ENCODE data around the gene SENP7. TPM values are rescaled to one million over a fixed set of nuclear protein-coding genes. Genes with fewer than 3 reads are reported as not detected.

SENP7 gene
- total RNA-seq, 1 donor from 2014 or later, result 18.2 TPM

DNA sequence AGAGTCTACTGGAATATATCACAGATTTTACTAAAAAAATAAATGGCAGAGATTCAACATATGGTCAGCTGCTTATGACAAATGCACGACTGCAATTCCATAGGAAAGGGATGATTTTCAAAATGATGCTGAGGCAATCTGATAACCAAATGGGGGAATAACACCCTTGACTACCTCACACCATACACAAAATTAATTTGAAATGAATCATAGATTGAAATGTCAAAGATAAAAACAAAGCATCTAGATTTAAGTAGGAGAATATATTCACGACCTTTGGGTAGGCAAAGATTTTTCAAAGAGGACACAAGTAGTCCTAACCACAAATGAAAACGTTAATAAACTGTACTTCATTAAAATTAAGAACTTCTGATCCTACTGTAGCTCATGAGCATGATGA, 11.2 kb downstream of the SENP7 start:
- intact Hi-C loops (cut with DNase I), result no loop called here
- TF ChIP-seq, protein P1, sequence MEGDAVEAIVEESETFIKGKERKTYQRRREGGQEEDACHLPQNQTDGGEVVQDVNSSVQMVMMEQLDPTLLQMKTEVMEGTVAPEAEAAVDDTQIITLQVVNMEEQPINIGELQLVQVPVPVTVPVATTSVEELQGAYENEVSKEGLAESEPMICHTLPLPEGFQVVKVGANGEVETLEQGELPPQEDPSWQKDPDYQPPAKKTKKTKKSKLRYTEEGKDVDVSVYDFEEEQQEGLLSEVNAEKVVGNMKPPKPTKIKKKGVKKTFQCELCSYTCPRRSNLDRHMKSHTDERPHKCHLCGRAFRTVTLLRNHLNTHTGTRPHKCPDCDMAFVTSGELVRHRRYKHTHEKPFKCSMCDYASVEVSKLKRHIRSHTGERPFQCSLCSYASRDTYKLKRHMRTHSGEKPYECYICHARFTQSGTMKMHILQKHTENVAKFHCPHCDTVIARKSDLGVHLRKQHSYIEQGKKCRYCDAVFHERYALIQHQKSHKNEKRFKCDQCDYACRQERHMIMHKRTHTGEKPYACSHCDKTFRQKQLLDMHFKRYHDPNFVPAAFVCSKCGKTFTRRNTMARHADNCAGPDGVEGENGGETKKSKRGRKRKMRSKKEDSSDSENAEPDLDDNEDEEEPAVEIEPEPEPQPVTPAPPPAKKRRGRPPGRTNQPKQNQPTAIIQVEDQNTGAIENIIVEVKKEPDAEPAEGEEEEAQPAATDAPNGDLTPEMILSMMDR (IDR thresholded peaks at IDR 0.05), result no peak
- ATAC-seq, result no peak
- peaks cover 6% of the 10 kb centered on the region for H3K36me3 ChIP-seq
- no peak for DNase-seq
- no peak overlapping the region for H3K4me3 ChIP-seq
- H3K27ac ChIP-seq, result no peak overlapping the region
- H3K9me3 ChIP-seq, result no peaks in the 10 kb centered on the region
- H3K4me1 ChIP-seq, result no peaks in the 10 kb centered on the region
- no peaks in the 10 kb centered on the region for H3K27me3 ChIP-seq (ENCODE audit: low read depth)

DNA sequence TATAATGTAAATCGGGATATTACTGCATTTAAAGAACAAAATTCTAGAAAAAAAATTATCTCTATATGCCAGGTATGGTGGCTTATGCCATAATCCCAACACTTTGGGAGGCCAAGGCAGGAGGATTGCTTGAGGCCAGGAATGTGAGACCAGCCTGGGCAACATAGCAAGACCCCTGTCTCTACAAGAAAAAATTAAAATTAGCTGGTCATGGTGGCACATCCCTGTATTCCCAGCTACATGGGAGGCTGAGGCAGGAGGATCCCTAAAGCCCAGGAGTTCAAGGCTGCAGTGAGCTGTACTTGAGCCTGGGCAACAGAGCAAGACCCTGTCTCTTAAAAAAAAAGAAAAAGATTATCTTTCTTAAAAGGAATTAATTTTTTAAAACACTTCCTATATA, 12.8 kb downstream of the SENP7 start:
- Histone ChIP-seq H3K36me3 (peaks cover 6% of the 10 kb centered on the region), H3K4me3 (no peak overlapping the region), H3K9me3 (no peaks in the 10 kb centered on the region), H3K27ac (no peak overlapping the region), H3K4me1 (no peaks in the 10 kb centered on the region), H3K27me3 (ENCODE audit: low read depth) (no peaks in the 10 kb centered on the region)
- intact Hi-C loops (cut with DNase I), result no loop called here
- no peak for DNase-seq
- TF ChIP-seq, protein P1 (IDR thresholded peaks at IDR 0.05), result no peak
- ATAC-seq, result no peak

DNA sequence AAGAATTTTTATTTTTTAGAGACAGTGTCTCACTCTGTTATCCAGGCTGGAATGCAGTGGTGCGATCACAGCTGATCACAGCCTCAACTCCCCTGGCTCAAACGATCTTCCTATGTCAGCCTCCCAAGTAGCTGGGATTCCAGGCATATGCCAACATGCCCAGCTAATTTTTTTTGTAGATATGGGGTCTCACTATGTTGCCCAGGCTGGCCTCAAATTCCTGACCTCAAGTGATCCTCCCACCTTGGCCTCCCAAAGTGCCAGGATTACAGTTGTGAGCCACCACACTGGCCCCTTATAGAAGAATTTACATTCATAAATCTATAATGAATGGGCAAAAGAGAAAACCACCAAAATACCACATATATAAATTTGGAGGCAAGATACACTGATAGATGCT, 15.2 kb downstream of the SENP7 start:
- Histone ChIP-seq H3K36me3 (peaks cover 16% of the 10 kb centered on the region), H3K4me1 (no peaks in the 10 kb centered on the region), H3K4me3 (no peak overlapping the region), H3K27ac (no peak overlapping the region), H3K9me3 (no peaks in the 10 kb centered on the region), H3K27me3 (ENCODE audit: low read depth) (no peaks in the 10 kb centered on the region)
- ATAC-seq (no peak), DNase-seq (no peak)
- TF ChIP-seq, protein P1 (IDR thresholded peaks at IDR 0.05), result no peak
- intact Hi-C loops (cut with DNase I), result no loop called here

DNA sequence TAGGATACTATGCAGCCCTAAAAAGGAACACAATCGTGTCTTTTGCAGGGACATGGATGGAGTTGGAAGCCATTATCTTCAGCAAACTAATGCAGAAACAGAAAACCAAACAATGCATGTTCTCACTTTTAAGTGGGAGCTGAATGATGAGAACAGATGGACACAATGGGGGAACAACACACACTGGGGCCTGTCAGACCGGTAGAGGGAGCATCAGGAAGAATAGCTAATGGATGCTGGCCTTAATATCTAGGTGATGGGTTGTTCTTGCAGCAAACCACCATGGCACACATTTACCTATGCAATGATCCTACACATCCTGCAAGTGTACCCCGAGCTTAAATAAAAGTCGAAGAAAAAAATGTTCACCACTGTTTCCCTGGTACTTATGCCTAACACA, 17.5 kb downstream of the SENP7 start:
- Histone ChIP-seq H3K27ac (no peak overlapping the region), H3K4me1 (no peaks in the 10 kb centered on the region), H3K27me3 (ENCODE audit: low read depth) (no peaks in the 10 kb centered on the region), H3K4me3 (no peak overlapping the region), H3K36me3 (peaks cover 30% of the 10 kb centered on the region), H3K9me3 (no peaks in the 10 kb centered on the region)
- intact Hi-C loops (cut with DNase I), result no loop called here
- DNase-seq (no peak), ATAC-seq (no peak)
- TF ChIP-seq, protein P1 (IDR thresholded peaks at IDR 0.05), result no peak

DNA sequence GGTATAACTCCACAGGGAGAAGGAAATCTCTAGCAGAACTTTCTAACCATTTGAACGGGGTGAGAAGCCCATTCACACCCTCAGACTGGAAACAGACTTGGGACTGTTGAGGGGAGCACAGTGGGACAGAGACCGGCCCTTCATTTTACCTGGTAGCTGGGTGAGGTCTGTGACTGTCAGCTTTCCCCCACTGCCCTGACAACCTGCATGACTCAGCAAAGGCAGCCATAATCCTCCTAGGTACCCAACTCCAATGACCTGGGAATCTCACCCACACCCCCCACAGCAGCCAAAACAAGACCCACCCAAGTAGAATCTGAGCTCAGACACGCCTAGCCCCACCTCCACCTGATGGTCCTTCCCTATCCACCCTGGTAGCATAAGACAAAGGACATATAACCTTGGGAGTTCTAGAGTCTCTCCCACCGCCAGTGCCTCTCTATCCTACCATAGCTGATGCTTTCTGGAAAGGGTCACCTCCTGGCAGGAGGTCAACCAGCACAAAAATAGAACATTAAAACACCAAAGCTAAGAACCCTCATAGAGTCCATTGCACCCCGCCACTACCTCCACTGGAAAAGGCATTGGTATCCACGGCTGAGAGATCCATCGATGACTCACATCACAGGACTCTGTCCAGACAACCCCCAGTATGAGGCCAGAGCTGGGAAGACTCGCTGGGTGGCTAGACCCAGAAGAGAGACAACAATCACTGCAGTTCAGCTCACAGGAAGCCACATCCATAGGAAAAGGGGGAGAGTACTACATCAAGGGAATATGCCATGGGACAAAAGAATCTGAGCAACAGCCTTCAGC, 28.0 kb downstream of the SENP7 start:
- intact Hi-C loops (cut with DNase I), result no loop called here
- no peak overlapping the region for H3K27ac ChIP-seq
- H3K27me3 ChIP-seq (ENCODE audit: low read depth), result no peaks in the 10 kb centered on the region
- no peaks in the 10 kb centered on the region for H3K4me1 ChIP-seq
- peaks cover 17% of the 10 kb centered on the region for H3K36me3 ChIP-seq
- DNase-seq, result no peak
- no peaks in the 10 kb centered on the region for H3K9me3 ChIP-seq
- H3K4me3 ChIP-seq, result no peak overlapping the region
- TF ChIP-seq, protein P1 (IDR thresholded peaks at IDR 0.05), result no peak
- no peak for ATAC-seq

Data from lower lobe of right lung (tissue), 2 donors.